ENCODE measurements around the gene POLR3G.

The POLR3G gene

GRCh38 chr5:90548069-90548593 is 73.5 kb downstream of the POLR3G start (continued):
- TF ChIP-seq ZXDB (tag by site-specific recombination; IDR thresholded peaks at IDR 0.05) (peak; percentile 88), IKZF3 (tag by site-specific recombination; IDR thresholded peaks at IDR 0.05) (peak; percentile 47; the same call in 1 of the 2 replicates), ZNF416 (tag by site-specific recombination; IDR thresholded peaks at IDR 0.05) (no peak), SP3 (tag by site-specific recombination; IDR thresholded peaks at IDR 0.05) (no peak), ZNF140 (tag by site-specific recombination; IDR thresholded peaks at IDR 0.05) (no peak), ZNF184 (tag by site-specific recombination; IDR thresholded peaks at IDR 0.05) (0 out of 2 replicates have a peak, but pooled peaks have one; percentile 43), ZBTB17 (tag by site-specific recombination; IDR thresholded peaks at IDR 0.05) (peak; percentile 35), SCRT1 (tag by site-specific recombination; IDR thresholded peaks at IDR 0.05; ENCODE audit: borderline replicate concordance) (peak; percentile 75; the same call in 1 of the 2 replicates), YY2 (tag by site-specific recombination; IDR thresholded peaks at IDR 0.05) (peak; percentile 60; the same call in 1 of the 2 replicates), ZNF549 (tag by site-specific recombination; IDR thresholded peaks at IDR 0.05) (no peak), ZNF146 (tag by site-specific recombination; IDR thresholded peaks at IDR 0.05) (no peak), ZNF488 (tag by site-specific recombination; IDR thresholded peaks at IDR 0.05) (peak; percentile 89; the same call in 1 of the 2 replicates), FEZF1 (tag by site-specific recombination; IDR thresholded peaks at IDR 0.05) (peak; percentile 97), ZNF175 (tag by site-specific recombination; IDR thresholded peaks at IDR 0.05) (no peak), SALL2 (tag by site-specific recombination; IDR thresholded peaks at IDR 0.05; ENCODE audit: borderline replicate concordance) (no peak), GLIS2 (tag by site-specific recombination; IDR thresholded peaks at IDR 0.05) (no peak), ZEB2 (tag by site-specific recombination; IDR thresholded peaks at IDR 0.05) (peak; percentile 98), ZNF561 (tag by site-specific recombination; IDR thresholded peaks at IDR 0.05; ENCODE audit: borderline replicate concordance) (peak; percentile 83), ZBTB21 (tag by site-specific recombination; IDR thresholded peaks at IDR 0.05) (peak; percentile 71), ZBTB1 (tag by site-specific recombination; IDR thresholded peaks at IDR 0.05) (0 out of 2 replicates have a peak, but pooled peaks have one; percentile 18), PRDM6 (tag by site-specific recombination; IDR thresholded peaks at IDR 0.05) (peak; percentile 93), ZNF560 (tag by site-specific recombination; IDR thresholded peaks at IDR 0.05; ENCODE audit: borderline replicate concordance) (no peak), ZNF248 (tag by site-specific recombination; IDR thresholded peaks at IDR 0.05) (no peak), YY1 (tag by site-specific recombination; IDR thresholded peaks at IDR 0.05) (peak; percentile 64; the same call in 1 of the 2 replicates), ZNF664 (tag by site-specific recombination; IDR thresholded peaks at IDR 0.05) (no peak), ZNF585B (tag by site-specific recombination; IDR thresholded peaks at IDR 0.05) (no peak), ZNF138 (tag by site-specific recombination; IDR thresholded peaks at IDR 0.05; ENCODE audit: borderline replicate concordance) (no peak), ZNF701 (tag by site-specific recombination; IDR thresholded peaks at IDR 0.05) (no peak), ZNF223 (tag by site-specific recombination; IDR thresholded peaks at IDR 0.05) (no peak), RBAK (tag by site-specific recombination; IDR thresholded peaks at IDR 0.05) (no peak), ZNF266 (tag by site-specific recombination; IDR thresholded peaks at IDR 0.05; ENCODE audit: low read depth) (no peak), TCF7L2 (IDR thresholded peaks at IDR 0.05; ENCODE audit: borderline replicate concordance, low read depth, low read length) (no peak), ZNF610 (tag by site-specific recombination; IDR thresholded peaks at IDR 0.05; ENCODE audit: borderline replicate concordance) (no peak), ZBTB44 (tag by site-specific recombination; IDR thresholded peaks at IDR 0.05) (peak; percentile 86), ZBTB8A (tag by site-specific recombination; IDR thresholded peaks at IDR 0.05) (no peak; the same call in 1 of the 2 replicates), ZNF274 (IDR thresholded peaks at IDR 0.05; ENCODE audit: low read length) (no peak), ZNF274 (tag by site-specific recombination; IDR thresholded peaks at IDR 0.05; ENCODE audit: borderline replicate concordance) (no peak), ZFP41 (tag by site-specific recombination; IDR thresholded peaks at IDR 0.05; ENCODE audit: borderline replicate concordance) (no peak), ZNF132 (tag by site-specific recombination; IDR thresholded peaks at IDR 0.05; ENCODE audit: borderline replicate concordance) (no peak)
